ENCODE data around the gene SKIL. TPM values are rescaled to one million over a fixed set of nuclear protein-coding genes. Genes with fewer than 3 reads are reported as not detected.

Gene SKIL, protein sequence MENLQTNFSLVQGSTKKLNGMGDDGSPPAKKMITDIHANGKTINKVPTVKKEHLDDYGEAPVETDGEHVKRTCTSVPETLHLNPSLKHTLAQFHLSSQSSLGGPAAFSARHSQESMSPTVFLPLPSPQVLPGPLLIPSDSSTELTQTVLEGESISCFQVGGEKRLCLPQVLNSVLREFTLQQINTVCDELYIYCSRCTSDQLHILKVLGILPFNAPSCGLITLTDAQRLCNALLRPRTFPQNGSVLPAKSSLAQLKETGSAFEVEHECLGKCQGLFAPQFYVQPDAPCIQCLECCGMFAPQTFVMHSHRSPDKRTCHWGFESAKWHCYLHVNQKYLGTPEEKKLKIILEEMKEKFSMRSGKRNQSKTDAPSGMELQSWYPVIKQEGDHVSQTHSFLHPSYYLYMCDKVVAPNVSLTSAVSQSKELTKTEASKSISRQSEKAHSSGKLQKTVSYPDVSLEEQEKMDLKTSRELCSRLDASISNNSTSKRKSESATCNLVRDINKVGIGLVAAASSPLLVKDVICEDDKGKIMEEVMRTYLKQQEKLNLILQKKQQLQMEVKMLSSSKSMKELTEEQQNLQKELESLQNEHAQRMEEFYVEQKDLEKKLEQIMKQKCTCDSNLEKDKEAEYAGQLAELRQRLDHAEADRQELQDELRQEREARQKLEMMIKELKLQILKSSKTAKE
- total RNA-seq: 17.3 and 20.2 TPM in 2 replicates

GRCh38 chr3:170357176-170358041 is at the start of gene SKIL:
TSS of gene SKIL (plus strand) at chr3:170357715. CDS start at chr3:170360332, 2,617 bp downstream.

GRCh38 chr3:170418422-170419398 is 61.2 kb downstream of the SKIL start, which contains the start of gene CLDN11:
TSS of gene CLDN11 (plus strand) at chr3:170418868. CDS start at chr3:170419067, 199 bp downstream.

Other genes with a start within 250 kb of the SKIL start
- gene PHC3, start 176.0 kb upstream of the SKIL start, total RNA-seq: 14.4 and 17.7 TPM in 2 replicates
- gene PRKCI, start 135.3 kb upstream of the SKIL start, total RNA-seq: 45.8 and 66.6 TPM in 2 replicates
- gene CLDN11, start 61.2 kb downstream of the SKIL start, total RNA-seq: 163 and 225 TPM in 2 replicates
- gene SLC7A14, start 228.4 kb downstream of the SKIL start, total RNA-seq: 1.8 and 2.0 TPM in 2 replicates